ENCODE results near the gene PTOV1.

Gene PTOV1

DNA sequence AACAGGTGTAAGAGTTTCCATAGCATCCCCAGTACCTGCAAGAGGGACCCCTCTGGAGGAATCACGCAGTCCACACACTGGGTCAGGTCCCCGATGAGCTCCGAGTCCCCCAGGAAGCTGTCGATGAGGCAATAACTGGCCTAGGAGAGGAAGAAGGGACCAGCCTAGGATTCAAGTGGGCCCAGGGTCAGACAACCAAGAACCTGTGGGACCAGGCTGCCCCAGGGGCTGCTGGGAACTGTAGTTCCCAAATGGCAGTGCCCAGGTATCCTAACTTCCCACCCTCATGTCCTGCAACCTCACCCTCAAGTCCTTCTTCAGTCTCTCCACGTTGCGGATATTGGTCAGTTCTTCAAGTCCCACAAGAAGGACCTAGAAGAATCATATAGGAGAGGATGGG lies 39.6 kb upstream of the PTOV1 start:
- DNase-seq (ENCODE audit: low read depth): no peak
- TF ChIP-seq, protein P1, sequence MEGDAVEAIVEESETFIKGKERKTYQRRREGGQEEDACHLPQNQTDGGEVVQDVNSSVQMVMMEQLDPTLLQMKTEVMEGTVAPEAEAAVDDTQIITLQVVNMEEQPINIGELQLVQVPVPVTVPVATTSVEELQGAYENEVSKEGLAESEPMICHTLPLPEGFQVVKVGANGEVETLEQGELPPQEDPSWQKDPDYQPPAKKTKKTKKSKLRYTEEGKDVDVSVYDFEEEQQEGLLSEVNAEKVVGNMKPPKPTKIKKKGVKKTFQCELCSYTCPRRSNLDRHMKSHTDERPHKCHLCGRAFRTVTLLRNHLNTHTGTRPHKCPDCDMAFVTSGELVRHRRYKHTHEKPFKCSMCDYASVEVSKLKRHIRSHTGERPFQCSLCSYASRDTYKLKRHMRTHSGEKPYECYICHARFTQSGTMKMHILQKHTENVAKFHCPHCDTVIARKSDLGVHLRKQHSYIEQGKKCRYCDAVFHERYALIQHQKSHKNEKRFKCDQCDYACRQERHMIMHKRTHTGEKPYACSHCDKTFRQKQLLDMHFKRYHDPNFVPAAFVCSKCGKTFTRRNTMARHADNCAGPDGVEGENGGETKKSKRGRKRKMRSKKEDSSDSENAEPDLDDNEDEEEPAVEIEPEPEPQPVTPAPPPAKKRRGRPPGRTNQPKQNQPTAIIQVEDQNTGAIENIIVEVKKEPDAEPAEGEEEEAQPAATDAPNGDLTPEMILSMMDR (IDR thresholded peaks at IDR 0.05; ENCODE audit: control insufficient read depth, insufficient read depth, low read depth, low read length, missing control alignments): no peak
- no peak overlapping the region for H3K4me3 ChIP-seq (ENCODE audit: control insufficient read depth, low read depth, low read length)

- no peak for DNase-seq (ENCODE audit: low read depth)
- H3K4me3 ChIP-seq (ENCODE audit: control insufficient read depth, low read depth, low read length): peak overlapping the region; percentile 90
- TF ChIP-seq, protein P1 (IDR thresholded peaks at IDR 0.05; ENCODE audit: control insufficient read depth, insufficient read depth, low read depth, low read length, missing control alignments): no peak
Observed at GRCh38 chr19:49812452-49812996, 38.4 kb upstream of the PTOV1 start.

- peak; percentile 94 for DNase-seq (ENCODE audit: low read depth)
- H3K4me3 ChIP-seq (ENCODE audit: control insufficient read depth, low read depth, low read length): peak within 1 kb of the TSS; percentile 90
- TF ChIP-seq, protein P1 (IDR thresholded peaks at IDR 0.05; ENCODE audit: control insufficient read depth, insufficient read depth, low read depth, low read length, missing control alignments): peak; percentile 35
Observed at GRCh38 chr19:49812997-49813861, 37.7 kb upstream of the PTOV1 start, which contains the start of gene FUZ. Gene FUZ, minus strand, starts transcription at chr19:49813292. Its CDS starts 186 bp downstream, at chr19:49813106.

- DNase-seq (ENCODE audit: low read depth): no peak
Observed at GRCh38 chr19:49814010-49814409, 36.9 kb upstream of the PTOV1 start.

DNA sequence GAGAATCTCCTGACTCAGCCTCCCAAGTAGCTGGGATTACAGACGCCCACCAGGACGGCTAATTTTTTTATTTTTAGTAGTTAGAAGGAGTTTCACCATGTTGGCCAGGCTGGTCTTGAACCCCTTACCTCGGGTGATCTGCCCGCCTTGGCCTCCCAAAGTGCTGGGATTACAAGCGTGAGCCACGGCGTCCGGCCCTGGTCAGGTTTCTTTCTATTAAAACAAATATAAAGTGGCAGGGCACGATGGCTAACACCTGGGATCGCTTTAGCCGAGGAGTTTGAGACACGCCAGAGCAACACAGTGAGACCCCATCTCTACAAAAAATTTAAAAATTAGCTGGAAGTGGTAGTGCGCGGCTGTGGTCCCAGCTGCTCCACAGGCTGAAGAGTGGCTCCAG lies 34.4 kb upstream of the PTOV1 start:
- TF ChIP-seq, protein P1 (IDR thresholded peaks at IDR 0.05; ENCODE audit: control insufficient read depth, insufficient read depth, low read depth, low read length, missing control alignments): no peak
- DNase-seq (ENCODE audit: low read depth): no peak
- H3K4me3 ChIP-seq (ENCODE audit: control insufficient read depth, low read depth, low read length): no peak overlapping the region

More at GRCh38 chr19:49814010-49814409, 36.9 kb upstream of the PTOV1 start:
- H3K4me3 ChIP-seq (ENCODE audit: control insufficient read depth, low read depth, low read length): peak overlapping the region; percentile 90; the same call in 1 of the 2 replicates
- TF ChIP-seq, protein P1 (IDR thresholded peaks at IDR 0.05; ENCODE audit: control insufficient read depth, insufficient read depth, low read depth, low read length, missing control alignments): no peak

- DNase-seq (ENCODE audit: low read depth): peak; percentile 34
- H3K4me3 ChIP-seq (ENCODE audit: control insufficient read depth, low read depth, low read length): peak within 1 kb of the TSS; percentile 88
- TF ChIP-seq, protein P1 (IDR thresholded peaks at IDR 0.05; ENCODE audit: control insufficient read depth, insufficient read depth, low read depth, low read length, missing control alignments): no peak
Observed at GRCh38 chr19:49817964-49818648, 32.9 kb upstream of the PTOV1 start, which contains the start of gene MED25. Gene MED25, plus strand, starts transcription at chr19:49818289. Its CDS starts 53 bp downstream, at chr19:49818342.
